Stimulated activated CD8-positive, alpha-beta memory T cell treated with anti-CD3 and anti-CD28 coated beads, Interleukin-12 subunit alpha, Interleukin-12 subunit beta, amount 100 ng/mL, for 24 hours (primary cell): ENCODE data around the gene KHSRP.
"Not testable (repeated sequence)": the region's sequence is repeated elsewhere in the genome, so short reads cannot be mapped to it uniquely, and the experiment has no call there.

Source experiments
- DNase-seq: peaks from one replicate; pipeline ENCODE4 v3.0.0-alpha.2; 2020; ENCODE audit errors: extremely low read depth

KHSRP gene

DNA sequence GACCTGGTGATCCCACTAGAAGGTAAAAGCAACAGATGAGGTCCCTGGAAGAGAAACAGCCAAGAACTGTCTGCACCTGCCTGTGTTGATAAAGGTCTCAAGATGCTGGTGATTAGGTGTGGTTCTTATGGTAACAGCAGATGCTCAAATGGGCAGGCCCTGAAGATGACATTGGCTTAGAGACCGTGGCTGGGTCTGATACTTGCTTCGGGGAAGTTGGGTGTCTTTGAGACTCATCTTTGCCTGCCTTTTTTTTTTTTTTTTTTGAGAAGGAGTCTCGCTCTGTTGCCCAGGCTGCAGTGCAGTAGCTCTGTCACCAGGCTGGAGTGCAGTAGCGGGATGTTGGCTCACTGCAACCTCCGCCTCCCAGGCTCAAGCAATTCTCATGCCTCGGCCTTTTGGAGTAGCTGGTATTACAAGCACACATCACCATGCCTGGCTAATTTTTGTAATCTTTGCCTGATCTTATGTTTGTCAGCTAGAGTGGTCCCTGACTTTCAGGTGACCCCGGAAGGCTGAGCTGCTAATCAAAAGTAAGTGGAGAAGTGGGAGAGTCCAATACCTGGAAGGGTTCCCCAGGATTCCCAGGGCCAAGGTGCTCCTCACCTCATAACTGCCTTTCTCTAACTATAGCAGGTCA, 27.1 kb upstream of the KHSRP start:
- no peak for DNase-seq

DNA sequence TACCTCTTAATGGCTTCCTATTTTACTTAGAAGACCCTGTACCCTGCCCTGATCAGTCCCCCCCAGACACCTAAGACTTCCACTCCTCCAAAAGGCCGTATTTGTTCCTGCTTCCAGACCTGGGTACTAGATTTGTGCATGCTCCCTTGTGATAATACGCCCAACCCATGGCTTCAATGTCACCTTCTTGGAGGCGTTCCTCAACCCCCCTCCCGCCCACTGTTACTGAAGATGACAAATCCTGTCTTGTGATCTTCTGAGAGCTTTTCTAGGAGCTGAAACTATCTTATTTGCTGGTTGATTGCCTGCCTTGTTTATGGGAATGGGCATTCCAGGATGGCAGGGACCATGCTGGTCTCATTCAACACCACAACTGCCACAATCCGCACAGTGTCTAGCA, 25.6 kb upstream of the KHSRP start:
- DNase-seq, result no peak

GRCh38 chr19:6448045-6448444, 23.4 kb upstream of the KHSRP start:
- no peak for DNase-seq

DNA sequence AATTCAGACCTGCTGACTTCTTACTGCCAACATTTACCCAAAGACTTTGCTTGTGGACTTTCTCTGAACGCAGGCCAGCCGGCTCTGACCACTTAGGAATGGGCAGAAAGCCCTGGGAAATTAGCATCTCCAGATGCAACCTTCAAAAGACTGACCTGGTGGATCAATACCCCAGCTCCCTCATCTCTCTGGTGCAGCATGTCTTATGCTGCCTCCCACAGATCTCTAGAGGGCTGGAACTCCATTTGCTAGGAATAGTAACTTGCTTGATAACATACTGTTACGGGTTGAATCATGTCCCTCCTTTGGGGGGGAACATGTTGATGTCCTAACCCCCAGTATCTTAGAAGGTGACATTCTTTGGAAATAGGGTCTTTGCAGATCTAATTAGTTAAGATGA, 21.8 kb upstream of the KHSRP start:
- no peak for DNase-seq

GRCh38 chr19:6443986-6444385, 19.4 kb upstream of the KHSRP start:
- no peak for DNase-seq

- no peak for DNase-seq
Observed at GRCh38 chr19:6442087-6442688, 17.6 kb upstream of the KHSRP start.

DNA sequence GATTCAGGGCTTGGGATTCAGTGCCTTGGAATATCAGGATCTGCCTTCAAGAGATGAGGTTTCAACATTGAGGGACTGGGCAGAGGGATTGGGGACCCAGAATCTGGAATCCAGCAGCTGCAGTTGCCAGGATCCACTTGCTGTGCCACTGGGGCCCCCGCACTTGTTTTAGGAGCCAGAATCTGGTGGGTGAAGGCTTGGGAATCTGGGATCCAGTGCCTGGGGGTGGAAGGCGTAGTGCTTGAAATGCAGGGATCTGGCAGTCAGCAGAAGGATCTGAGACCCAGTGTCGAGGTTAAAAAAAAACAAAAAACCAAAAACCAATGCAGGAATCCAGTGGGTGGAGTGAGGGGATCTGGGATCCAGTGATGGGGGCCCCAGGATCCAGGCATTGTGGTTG, 16.3 kb upstream of the KHSRP start:
- no peak for DNase-seq

- DNase-seq, result no peak
Observed at GRCh38 chr19:6439743-6440142, 15.1 kb upstream of the KHSRP start.

DNA sequence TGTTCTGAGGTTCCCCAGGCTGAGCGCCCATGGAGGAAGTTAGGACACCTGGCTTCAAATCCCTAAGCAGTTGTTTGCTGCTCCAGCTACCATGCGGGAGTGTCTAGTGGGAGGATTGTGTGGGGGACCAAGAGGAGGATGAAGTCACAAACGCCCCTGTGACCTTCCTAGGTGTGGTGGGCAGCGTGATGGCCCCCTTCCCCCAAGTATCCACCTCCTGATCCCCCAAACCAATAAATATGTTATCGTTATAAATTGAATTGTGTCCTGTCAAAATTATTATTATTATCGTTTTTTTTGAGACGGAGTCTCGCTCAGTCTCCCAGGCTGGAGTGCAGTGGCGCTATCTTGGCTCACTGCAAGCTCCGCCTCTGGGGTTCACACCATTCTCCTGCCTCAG, 9.1 kb upstream of the KHSRP start, which contains the start of gene SLC25A41:
TSS of gene SLC25A41 (minus strand) at position 101 of the 400 bp plus-strand sequence. CDS start at position 31, 70 bp downstream.
- DNase-seq, result no peak

DNA sequence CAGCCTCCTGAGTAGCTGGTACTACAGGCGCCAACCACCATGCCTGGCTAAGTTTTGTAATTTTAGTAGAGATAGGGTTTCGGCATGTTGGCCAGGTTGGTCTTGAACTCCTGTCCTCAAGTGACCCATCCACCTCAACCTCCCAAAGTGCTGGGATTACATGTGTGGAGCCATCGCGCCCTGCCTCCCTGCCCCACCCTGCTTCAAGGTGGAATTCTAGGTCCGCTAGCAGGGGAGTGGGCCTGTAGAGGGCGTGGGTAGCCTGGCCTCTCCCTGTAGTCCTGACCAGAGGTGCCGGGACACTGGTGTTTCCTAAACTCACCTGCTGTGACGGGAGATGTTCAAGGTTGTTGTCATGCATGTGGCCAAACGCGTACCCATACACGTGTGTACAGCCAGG, 8.6 kb upstream of the KHSRP start:
- DNase-seq, result no peak

- no peak for DNase-seq
Observed at GRCh38 chr19:6431891-6432290, 7.3 kb upstream of the KHSRP start.

- DNase-seq, result no peak
Observed at GRCh38 chr19:6429419-6430221, 5.0 kb upstream of the KHSRP start.

- not testable (repeated sequence) for DNase-seq
Observed at GRCh38 chr19:6428692-6429418, 4.2 kb upstream of the KHSRP start.

DNA sequence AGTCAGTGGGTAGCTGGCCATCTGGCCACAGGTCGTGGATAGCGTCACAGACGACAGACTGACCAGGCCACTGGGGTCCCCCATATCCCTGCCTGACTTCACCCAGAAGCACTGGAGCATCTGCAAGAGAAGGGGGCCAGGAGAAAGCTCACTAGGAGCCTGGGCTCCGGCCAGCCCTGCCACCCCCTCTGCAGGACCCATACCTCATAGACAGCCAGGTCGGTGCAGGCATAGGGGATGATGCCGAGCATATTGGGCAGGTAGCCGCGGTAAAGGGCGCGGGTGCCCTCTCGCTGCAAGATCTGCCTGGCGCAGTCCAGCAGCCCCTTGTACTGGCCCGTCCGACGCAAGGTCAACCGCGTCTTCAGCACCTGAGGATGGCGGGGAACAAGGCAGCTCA, 2.5 kb upstream of the KHSRP start:
- DNase-seq, result no peak

DNA sequence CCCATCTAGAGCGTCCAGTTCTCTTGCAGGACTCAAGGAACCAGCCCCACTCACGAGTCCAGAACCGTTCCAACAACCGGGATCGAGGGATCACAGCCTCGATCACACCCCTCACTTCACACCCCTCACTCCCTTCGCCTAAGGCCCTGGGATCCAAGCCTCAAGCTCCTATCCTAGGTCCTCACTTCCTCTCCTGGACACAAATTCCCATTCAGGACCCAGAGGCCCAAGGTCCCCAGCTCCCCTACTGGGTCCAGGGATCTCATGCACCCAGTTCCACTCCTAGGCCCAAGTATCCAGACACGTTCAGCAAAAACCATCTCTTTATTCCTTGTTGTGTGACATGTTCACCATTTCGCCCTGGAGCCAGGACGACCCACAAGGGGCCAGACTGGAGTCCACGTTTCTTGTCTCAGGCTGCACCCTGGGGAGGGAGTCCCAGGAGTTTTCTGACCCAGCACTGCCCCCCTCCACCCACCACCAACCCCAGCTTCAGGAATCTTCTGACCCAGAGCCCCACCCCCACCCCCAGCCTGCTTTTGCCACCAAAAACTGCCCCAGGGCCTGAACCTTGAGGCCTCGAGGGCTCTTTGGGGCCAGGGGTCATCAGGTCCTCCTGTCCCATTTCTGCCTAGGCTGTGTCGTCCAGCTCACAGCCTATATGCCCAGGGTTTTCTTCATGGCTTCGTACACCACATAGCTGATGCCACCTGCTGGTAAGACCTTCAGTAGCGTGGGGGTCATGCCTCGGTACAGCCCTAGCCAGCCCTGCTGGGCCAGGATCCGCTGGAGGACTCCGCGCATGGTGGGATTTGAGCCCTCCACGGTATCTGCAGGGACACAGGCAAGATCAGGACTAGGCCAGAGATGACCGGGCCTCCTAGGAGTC, 1.4 kb upstream of the KHSRP start:
- DNase-seq, result no peak

GRCh38 chr19:6424939-6425731, 524 bp upstream of the KHSRP start:
- peak; percentile 98 for DNase-seq

DNA sequence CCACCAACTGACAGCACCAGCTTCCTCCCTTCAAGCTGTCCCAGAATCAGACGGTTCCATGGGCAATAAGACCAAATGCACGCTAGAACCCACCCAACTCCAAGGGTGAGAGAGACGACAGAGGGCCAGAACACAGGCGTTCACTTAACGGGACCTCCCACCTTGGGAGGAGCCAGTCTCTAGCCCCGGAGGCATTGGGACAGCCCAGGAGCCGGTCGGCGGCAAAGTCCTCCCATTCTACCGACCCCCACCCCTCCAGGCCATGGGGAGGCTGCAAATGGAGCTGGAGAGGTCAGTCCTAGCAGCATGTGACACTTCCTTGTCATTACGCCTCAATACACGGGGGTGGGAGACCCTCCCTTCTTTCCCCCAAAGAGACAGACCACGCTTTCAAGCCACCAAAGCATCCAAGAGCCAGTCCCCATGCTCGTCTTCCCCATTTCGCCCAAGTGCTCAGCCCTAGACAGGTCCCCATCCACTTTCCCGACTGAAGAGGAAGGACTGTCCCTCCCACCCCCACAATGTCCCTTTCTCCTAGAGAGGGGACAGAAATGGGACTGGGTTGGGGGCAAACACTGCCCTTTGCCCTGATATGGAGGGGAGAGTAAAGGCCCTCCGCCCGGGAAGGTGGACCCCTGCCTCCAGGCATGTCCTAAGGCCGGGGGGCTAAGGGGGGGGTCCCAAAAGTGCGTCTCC, 964 bp downstream of the KHSRP start:
- no peak for DNase-seq

DNA sequence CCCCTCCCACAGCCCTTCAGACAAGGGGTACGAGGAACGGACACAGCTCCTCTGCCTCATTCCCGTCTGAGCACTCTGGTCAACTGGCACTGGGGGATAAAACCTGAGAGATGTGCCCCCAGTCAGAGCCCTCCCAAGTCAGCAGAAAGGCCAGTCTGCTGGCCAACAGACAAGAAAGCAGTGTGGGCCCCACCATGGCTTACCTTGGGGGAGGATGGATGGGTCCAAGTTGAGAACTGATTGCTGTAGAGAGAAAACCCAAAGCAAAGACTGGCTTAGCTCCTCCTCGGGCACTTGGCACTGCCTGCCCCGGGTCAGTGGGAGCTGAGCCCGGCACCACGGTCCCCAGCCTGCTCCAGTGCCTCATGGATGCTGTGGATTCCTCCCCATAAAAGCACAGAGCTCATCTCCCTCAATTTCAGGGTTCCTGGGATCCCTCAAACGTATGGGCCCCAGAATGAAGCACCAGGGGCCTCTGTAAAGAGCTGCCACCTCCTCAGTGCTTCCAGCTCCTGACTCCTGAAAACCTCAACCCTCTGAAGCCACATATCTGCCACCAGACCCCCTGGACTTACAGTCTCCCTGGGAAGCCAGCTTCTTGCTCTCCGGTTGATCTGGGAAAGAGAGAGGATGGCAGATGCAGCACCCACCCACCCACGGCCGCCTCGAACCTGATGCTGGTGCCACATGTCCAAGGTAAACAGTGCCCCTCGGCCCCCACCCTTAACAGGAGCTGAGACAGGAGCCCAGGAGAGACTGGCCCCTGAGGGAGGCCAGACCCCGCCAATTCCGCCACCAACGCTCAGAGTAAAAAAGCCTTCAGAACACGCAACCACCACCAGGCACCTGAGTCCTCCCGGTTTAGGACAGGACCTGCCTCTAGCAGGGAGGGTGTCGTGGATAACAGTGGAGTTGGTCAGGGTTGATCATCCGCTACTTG, 3.3 kb downstream of the KHSRP start:
- DNase-seq, result no peak

GRCh38 chr19:6418562-6418932, 6.1 kb downstream of the KHSRP start:
- DNase-seq, result no peak
